ENCODE measurements around the gene P2RY2.

Gene P2RY2

DNA sequence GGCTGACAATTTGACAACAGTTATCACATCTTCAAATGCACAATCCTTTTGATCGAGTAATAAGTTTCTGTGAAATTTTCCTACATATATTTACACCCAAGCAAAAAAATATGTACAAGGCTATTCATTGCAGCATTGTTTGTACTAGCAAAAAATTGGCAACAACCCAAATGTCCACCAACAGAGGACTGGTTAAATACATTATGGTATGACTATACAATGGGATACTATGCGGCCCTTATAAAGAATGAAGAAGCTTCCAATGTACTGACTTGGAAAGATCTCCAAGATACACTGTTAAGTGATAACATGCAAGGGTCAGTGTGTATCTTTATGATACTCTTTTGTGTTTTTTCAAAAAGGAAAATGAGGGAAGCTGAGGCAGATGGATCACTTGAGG is 8.2 kb upstream of the P2RY2 start:
- no peak for DNase-seq

DNA sequence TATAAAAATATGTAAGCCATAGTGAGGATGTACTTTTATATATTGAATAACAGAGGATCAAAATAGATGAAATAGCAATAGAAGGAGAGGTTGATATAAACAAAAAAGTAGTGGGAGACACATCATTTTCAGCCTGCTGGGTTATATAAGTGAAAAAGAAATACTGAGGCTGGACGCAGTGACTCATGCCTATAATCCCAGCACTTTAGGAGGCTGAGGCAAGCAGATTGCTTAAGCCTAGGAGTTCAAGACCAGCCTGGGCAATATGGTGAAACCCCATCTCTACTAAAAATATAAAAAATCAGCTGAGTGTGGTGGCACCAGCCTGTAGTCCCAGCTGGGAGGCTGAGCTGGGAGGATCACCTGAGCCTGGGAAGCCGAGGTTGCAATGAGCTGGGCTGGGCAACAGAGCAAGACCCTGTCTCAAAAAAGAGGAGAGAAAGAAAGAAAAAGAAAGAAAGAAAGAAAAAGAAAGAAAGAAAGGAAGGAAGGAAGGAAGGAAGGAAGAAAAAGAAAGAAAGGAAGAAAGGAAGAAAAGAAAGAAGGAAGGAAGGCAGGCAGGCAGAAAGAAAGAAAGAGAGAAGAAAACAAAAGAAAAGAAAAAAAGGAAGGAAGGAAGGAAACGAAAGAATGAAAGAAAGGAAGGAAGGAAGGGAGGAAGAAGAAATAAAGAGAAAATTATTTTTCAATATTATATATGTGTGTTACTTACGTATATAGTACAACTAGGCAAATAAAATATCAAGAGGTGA is 7.0 kb upstream of the P2RY2 start:
- no peak for DNase-seq

DNA sequence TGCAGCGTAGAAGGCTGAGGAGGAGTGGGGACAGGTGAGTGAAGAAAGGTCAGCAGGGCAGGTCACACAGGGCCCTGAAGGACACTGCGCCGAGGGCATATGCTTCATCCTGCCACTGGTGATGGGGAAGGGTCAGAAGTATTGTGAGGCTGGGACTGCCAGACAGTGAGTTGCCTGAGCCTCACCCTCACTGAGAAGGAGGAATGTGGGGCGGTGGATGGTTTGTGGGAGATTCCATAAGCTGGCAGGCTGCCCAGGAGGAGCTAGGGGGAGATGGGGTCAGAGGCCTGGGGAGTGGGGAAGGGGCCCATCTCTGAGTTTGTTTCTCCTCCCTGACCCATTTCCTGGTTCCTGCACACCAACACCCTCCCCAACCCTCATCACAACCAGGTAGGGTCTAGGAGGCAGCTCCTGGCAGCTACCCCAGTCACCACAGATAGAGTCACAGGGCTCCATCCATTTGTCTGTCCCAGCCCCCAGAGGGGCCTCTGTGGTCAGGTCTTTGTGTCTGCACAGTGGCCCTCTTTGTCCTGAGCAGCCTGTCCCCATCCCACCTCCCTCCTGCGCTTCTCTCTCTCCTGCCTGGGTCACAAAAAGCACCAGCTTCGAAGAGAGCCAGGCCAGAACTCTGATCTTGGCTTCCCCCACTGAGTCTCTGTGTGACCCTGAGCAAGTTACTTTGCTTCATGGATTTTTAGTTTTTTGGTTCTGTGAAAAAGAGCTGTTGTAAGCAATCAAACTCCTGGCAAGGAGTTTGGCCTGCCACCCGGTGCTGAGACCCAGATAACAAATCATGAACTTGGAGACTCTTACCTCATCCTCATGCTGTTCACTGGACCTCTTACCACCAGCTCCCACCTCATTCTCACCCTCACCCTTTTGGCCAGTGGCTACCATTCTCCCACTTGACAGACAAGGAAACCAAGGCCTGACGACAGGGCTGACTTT is 4.6 kb upstream of the P2RY2 start:
- no peak for DNase-seq

DNA sequence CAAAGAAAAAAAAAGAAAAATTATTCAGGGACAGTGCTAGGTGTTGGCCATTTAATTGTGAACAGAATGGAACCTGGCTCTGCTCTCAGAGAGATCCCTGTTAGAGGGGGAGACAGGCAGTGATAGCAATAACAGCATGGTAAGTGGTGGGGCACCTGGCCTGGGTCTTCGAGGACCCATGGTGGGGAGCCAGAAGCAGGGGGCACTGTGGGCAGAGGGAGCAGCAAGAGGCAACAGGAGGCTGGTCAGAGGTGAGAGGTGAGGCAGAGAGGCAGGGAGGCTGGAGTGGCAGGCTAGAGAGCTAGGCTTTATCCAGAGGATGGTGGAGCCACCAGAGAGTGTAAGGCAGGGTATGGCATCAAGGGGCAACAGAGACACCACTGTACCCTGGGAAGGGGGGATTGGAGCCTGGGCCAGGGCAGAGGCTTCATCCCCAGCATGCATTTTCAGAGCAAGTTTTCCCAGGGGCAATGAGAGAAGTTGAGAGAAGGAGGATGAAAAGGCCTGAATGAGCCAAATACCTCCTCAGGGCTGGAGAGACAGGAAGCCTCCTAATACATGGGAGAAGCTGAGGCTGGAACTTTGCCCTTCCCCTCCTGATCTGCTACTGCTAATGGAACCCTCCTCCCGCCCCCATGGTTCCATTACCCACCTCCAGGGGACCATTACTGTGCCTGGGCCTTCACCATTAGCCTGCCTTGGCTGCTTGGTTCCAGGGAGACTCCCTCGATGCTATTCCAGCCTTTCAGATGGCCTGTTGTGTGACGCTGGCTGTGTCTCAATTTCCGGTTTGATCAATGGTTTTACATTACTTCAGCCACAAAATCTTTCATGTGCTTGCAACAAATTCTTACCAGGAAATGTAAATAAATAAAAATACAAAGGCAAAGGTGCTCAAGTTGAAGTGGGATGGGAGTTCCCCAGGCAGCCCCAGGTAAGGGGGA is 2.6 kb upstream of the P2RY2 start:
- DNase-seq, result no peak

DNA sequence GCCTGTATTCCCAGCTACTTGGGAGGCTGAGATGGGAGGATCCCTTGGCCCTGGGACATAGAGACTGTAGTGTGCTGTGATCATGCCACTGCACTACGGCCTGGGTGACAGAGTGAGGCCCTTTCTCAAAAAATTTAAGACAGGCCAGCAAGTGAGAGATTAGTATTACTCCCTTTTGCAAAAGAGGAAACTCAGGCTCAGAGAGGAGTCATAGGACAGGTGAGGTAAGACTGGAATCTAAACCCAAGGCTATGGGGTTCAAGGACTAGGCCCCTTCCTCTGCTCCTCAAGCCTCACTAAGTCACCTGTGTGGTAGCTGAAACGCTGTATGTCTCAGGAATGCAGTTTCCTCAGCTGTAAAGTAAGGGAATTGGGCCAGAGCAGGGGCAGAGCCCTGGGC is 1.6 kb upstream of the P2RY2 start:
- no peak for DNase-seq

DNA sequence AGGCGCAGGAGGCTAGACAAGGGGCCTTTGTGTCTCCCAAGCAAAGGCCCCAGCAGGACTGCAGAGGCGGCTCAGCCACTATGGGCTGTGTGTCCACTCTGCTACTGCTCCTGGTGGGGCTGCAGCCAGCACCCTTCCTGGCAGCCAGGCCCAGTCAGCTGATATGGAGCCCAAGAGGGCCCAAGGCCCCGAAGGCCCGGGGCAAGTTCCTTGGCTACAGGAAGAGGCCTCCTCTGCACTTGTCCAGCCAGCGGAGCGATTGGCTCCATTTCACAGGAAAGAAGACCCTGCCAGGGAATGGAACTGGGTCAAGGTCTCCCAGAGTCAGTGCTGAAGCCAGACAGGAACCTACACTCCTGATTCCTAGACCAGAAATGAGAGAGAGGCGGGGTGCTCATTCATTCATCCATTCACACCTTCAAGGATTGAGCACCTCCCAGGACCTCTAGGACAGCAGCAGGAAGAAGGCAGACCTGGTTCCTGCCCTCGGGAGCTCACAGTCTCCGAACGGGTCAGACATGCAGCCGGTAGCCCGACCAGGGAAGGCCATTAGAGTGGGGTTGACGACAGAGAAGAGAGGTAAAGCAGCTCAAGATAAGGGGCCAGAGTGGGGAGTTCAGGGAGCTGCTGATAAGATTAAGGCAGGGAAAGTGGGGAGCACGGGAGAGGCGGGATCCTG is 811 bp upstream of the P2RY2 start:
- DNase-seq, result no peak

DNA sequence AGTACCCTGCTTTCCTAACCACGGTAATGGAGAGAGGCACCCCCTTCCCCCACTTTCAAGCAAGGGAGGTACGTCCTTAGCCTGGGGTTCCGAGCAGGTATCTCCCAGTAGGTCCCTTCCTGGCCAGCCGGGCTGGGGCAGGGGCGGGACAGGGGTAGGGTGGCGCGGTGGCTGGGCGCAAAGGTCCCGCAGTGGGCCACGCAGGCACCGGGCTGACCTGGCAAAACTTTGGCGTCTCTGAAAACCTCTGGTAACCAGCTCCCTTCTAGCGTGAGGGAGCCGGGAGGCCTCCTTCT is 323 bp upstream of the P2RY2 start:
- DNase-seq, result no peak

DNA sequence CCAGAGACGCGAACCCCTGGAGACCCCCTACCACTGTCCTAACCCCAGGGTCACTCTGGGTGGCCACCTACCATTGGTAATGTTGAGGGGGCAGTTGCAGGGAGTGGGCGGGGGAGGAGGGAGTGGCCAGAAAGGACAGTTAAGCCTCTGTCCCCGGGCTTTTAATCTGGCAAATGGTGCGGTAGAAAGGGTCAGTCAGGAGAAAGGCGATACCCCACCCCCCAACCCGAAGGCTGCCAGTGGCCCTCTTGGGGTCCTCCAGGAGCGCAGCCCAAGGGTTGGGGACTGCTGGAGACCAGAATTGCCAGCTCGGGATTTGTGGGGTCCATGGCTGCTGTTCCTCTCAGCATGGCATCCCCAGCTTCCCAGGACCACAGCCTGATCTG is 742 bp downstream of the P2RY2 start:
- no peak for DNase-seq

DNA sequence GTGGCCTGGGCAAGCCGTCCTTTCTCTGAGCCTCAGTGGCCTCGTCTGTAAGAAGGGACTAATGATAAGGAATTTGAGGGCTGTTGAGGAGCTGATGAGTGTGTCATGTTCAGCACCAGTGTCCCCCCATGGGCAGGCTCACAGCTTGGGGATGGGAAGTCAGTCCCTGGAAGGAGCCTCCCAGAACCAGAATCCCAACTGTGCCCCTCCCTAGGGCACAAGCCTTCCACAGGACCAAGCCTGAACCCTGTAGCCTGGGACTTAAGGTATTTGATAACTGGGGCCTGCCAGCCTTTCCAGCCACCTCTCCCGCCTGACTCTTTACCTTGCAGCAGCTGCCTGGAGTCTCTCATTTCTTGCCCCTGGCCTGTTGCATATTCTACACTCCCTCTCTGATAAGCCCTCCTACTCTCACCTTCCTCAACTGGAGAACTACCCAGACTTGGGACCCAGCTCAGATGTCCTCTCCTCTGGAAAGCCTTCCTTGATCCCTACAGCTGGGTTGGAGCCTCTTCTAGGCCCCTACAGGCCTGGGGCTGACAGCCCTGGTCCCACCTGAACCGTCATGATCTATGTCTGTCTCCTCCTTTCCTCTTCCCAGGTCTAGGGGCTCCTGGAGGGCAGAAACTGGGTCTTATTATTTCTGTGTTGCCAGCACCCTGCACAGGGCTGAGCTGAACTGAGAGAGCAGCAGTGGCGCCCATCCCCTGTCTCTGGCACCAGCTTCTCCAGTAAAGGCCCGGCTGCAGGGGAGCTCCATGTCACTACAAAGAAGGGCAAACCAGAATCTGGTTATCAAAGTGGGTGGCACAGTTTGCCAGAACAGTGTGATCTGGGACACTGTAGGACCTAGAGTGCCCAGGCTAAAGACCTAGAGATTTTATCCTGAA is 1.6 kb downstream of the P2RY2 start:
- DNase-seq, result no peak

DNA sequence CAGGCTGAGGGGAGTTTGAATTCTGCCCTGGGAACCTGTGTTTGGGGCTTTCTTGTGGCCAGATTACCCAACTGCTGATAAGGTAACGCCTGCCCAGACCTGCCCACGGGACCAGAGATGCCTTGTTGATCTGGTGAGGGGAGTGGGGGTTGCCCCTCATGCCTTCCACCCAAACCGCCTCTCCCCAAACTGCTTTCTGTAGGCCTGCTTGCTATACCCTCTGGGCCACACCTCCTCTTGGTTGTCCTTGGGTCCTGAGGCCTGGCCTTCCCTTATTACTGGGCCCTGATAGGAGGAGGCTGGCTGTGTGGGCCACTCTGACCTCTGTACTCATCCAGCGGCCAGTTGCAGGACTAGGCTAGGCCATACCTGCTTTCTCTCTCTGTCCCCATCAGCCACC is 3.4 kb downstream of the P2RY2 start:
- DNase-seq, result no peak

DNA sequence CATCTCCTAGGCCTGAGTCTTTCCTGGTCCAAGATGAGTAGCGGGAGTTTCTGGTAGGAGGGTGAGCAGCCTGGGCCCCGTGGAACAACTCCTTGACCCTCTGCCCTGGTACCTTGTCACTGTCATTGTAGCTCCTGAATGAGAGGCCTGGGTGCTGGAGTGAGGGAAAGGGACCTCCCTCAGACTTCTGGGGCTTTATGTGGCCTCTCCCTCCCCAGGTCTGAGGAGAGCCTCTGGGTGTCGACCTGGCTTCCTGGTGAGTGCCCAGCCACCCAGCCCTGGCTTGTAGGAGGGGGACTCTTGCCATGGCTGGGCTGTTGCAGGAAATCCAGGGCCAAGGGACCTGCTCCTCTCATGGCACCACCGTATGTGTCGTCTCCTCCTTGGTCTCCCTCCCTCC is 3.9 kb downstream of the P2RY2 start:
- no peak for DNase-seq

DNA sequence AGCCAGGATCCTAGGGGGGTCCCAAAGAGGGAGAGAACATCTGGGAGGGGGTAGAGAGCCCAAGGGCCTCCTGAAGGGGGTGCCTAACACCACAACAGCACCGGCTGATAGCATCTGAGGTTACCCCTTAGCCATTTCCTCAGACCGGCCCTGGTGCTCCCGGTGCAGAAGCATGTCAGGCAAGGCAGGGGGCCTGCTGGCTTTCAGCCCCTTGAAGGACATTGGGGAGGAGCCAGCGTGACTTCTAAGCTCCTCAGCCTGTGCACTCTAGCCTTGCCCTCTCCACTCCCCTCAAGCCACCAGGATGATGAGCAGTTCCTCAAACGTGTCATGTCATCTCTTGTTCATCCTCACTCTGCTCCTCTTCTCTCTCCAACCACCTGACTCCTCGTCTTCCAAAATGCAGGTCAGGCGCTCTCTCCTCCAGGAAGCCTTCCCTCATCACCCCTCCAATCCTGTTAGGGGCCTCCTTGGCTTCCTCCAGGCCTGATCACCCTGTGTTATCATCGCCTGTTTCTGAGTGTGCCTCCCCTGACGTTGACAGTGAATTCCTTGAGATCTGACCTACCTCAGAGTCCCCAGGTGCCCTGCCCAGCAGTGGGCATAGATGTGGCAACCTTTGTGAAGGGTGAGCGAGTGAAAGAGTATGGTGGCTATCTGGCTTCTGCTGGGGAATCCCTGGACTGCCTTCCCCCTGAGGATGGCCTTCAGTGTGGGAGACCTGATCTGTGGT is 6.1 kb downstream of the P2RY2 start:
- no peak for DNase-seq

DNA sequence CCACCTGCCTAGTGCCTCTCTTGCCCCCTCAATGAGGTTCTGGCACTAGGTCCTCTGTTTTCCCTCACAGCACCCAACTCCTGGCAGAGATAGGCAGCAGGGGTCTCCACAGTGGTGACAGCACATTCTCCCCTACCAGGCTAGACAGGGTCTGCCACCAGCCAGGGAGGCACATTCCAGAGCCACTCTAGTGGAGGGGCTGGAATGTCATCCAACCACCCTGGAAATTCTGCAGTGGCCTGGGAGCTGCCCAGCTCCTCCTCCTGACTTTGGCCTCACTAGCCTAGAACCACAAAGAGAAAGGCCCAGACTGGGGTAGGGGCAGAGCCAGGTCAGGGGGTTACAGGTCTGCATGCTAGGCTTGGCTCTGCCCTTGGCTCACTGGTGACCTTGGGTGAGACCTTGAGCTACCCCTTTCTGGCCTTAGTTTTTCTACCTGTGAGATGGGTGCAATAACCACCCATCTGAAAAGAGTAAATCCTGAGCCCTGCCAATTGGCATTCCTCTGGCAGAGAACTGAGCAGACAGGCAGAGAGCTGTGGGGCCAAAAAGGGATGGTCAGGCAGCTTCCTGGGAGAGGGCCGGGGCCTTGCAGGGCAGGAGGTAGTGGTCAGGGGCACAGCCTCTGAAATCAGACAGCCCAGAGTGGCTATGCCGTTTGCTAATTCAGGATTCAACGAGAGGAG is 7.1 kb downstream of the P2RY2 start:
- DNase-seq, result no peak

DNA sequence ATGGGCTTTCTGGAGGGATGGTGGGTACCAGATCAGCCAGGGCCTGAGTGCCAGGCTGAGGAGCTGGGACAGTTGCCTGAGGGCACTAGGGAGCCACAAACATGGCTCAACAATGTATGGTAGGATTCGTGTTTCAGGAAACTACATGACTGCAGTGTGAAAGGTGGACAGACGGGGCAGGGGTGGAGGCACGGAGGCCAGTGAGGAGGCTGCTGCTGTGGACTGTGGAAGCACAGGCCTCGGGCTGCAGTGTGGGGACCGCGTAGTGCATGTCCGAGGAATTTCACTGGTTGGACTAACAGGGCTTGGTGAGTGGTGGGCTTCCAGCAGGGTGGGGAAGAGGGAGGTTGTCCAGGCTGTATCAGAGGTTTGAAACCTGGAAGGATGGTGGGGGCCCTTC is 7.8 kb downstream of the P2RY2 start:
- no peak for DNase-seq

DNA sequence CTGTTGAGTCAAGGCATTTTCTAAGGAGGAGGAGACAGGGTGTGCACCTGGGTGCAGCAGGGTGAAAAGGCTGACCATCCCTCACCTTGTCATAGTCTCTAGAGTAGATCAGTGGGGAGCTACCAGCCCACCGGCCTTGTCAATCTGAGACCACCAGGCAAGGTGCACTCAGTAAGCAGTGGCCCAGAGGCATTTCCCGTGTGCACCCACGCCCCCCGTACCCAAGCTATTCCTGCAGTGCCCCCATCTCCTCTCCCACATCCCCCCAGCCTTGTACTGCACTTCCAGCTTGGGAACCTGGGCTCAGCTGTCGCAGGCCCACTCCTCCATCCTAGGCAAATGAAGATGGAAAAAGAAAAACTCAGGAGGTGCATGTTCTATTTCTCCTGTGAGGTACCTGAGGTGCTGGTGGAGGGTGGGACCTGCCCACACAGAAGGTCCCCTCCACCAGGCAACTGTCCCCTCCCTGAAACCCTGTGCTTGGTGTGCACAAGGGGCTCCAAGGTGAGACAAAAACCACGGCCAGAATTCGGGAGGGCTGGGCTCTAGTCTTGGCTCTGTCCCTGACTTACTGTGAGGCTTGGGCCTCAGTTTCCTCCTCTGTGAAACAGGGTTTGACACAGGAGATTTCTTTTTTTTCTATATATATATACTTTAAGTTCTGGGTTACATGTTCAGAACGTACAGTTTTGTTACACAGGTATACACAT is 8.4 kb downstream of the P2RY2 start:
- no peak for DNase-seq

DNA sequence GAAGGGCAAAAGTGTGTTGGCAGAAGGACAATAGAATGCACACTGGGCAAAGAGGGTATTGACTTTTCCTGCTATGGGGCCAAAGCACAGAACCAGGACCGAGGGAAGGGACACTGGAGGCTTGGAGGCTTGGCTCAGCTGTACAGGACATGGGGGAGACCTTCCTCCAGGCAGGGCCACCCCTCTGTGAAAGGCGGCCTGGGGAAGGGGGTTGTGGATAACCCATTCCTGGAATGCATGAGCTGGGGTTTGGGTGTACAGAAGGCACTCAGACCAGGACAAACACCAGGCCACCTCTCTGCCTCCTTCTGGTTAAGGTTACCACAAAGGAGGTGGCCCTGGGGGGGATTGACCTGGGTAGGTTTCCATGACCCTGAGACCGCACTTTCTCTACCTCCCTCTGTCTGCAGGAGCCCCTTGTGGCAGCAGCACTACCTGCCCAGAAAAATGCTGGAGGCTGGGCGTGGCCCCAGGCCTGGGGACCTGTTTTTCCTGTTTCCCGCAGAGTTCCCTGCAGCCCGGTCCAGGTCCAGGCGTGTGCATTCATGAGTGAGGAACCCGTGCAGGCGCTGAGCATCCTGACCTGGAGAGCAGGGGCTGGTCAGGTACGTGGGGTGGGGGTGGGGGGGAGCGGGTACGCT is 9.6 kb downstream of the P2RY2 start:
- no peak for DNase-seq

DNA sequence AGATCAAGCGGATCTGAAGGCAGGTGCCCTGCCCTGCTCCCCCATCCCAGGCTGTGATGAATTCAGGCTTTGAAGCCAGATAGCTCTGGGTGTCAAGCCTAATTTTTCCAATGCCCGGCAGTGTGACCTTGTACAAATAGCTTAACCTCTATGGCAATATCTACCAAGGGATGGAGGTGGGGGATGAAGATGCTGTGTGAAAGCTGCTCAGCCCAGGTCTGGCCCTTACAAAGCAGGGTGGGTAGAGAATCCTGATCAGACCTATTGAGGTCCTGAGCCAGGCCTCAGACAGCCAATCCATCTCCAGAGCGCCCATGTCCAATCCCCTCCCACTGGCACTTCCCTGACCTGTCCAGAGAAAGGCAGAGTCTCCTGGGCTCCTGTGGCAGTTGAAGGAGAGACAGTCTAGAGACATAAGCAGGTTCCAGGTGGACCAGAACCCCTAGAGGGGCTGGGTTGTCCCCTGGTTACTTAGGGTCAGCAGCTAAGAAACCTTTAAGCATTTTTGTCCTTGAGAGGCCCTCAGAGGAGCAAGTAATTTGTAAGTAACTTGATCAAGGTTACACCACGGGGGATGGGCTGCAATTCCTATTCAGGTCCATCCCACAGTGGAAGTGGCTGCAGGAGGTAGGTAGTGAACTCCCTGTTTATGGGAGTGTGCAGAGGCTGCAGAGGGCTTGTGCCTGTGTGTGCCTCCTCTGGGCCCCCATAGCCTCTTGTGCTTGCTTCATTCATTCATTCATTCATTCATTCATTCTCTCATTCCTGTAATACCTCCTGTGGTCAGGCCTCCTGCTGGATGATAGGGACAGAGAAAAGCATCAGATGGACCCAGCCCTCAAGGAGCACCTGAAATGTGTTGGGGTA is 10.4 kb downstream of the P2RY2 start:
- no peak for DNase-seq

DNA sequence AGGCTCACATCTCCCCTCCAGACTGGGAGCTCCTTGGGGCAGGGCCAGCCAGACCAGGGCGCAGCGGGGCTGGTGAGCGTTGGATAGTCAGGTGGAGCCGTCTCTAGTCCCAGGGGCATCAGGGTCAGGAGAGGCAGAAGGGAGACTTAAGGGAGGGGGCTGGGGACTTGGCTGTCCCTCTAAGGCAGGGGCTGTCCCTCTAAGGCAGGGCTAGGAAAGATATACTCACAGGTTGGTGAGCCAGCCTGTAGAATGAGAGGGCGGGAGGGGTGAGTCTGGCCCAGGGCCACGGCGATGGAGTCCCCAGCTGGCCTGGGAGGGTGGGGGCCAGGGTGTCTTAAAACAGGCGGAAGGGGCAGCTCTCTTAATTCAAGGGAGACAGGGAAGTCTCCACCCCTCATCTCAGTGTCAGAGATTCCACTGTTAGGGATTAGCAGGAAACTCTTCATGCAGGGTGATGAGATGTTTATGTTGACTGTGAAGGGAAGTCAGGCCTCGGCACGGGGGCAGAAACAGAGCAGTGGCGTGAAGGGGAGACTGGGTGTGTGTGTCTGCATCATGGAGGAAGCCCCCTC is 11.3 kb downstream of the P2RY2 start:
- DNase-seq, result no peak

Measured in activated CD4-positive, alpha-beta T cell treated with anti-CD3 and anti-CD28 coated beads for 1 hour (primary cell).